Islet precursor cell (in vitro differentiated cells): ENCODE data around the gene GOLGA8Q.
A peak's percentile ranks its signal among the peaks of the same experiment; 100 is the strongest.
"Not testable (repeated sequence)": the region's sequence is repeated elsewhere in the genome, so short reads cannot be mapped to it uniquely, and the experiment has no call there.

Source experiments
- DNase-seq: peaks from one replicate; pipeline ENCODE4 v3.0.0-alpha.2; 2018

GOLGA8Q gene, protein sequence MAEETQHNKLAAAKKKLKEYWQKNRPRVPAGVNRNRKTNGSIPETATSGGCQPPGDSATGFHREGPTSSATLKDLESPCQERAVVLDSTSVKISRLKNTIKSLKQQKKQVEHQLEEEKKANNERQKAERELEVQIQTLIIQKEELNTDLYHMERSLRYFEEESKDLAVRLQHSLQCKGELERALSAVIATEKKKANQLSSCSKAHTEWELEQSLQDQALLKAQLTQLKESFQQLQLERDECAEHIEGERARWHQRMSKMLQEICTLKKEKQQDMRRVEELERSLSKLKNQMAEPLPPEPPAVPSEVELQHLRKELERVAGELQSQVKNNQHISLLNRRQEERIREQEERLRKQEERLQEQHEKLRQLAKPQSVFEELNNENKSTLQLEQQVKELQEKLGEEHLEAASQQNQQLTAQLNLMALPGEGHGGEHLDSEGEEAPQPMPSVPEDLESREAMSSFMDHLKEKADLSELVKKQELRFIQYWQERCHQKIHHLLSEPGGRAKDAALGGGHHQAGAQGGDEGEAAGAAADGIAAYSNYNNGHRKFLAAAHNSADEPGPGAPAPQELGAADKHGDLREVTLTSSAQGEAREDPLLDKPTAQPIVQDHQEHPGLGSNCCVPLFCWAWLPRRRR

DNA sequence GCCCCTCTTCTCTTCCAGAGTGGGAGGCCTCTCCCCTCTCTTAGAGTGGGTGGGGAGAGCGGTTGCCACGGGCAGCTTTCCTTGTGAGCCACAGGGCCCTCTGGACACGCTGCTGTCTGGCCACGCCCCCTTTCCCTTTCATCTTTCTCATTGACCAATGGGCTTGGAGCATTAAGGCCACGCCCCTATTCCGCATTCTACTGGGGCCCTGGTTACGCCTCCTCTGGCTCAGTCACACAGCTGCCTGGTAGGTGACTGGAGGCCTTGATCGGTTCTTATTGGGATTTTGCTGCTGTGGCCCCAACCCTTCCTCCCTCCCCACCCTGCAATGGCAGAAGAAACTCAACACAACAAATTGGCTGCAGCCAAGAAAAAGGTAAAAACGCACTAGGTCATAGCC lies at the start of gene GOLGA8Q:
TSS of gene GOLGA8Q (plus strand) at position 301 of the 400 bp plus-strand sequence. CDS start at position 329, 28 bp downstream.
- not testable (repeated sequence) for DNase-seq

DNA sequence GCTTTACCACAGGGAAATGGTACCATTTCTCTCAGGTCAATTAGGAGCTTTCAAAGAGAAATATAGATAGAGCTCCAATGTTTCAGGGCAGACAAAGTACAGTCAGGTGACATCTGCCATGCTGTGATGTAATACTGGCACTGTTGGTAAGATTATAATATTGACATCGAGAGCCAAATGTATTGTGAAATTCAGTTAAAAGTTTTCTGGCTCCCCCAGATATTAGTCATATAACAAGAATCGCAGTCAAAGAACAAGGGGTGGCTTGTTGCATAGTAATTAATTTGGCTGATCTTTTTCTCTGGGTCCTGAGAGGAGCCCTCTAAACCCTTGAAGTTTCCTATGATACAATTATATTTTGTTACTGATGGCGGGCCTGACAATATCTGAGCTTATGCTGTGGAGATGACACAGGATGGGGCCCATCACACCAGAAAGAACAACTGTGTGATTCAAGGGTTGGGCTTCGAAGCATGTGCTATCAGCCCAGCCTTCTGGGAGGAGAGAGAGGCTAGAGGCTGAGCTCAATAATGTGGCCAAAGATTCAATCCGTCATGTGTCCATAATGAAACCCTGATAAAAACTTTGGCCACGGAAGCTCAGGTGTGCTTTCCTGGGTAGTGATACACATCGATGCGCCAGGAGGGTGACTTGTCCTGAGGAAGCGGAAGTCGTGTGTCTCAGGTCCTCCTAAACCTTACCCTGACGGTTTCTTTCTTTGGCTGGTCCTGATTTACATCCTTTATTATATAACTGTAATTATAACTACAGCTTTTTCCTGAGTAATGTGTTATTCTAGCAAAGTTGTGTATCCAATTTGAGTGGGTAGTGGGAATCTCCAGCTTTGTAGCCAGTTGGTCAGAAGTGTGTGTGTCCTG lies 48.7 kb upstream of the GOLGA8Q start:
- DNase-seq, result not testable (repeated sequence)

DNA sequence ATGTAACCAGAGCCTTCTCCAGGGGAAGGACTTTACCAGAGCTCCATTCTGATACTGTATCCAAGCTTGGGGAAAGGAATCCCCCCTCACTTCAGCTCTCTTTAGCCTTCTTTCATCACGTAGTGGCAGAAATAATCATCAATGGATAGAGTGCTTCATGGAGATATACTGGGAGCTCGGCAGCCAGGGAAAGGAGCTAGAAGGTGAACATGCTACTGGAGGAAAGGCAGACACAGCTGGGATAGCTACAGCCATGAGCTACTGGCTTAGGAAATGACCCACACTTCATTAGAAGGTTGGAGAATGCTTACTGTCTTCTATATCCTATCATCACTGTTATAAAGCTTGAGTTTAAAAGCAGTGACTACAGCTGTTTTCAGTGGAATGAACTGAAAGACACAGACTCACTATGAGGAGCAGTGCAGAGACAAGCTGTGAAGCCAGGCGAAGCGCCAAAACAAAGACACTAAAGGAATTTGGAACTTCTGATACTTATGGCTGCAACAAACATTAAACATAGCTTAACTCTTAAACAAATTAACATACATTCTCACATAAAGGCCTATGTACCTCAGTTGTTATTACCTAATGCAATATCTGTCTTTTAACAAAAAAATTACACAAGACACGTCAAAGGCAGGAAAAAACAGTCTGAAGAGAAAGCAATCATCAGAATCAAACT lies 47.5 kb upstream of the GOLGA8Q start:
- not testable (repeated sequence) for DNase-seq

DNA sequence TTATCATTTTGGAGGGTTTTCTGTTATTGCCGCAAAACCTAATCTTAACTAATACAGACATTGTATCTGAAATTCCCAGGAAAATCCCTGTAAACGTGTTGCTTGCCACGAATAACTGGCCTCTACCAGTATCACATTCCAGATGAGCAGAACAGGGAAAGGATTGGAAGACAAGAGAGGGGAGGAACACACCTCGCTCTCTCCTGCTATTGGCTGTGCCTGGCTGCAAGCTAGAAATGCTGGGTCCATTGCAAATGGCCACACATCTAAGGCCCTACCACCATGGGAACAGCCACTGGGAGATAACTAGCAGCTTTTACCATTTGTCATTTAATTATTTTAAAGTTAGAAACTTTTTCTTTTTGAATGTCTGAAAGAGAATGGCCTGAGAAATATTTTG lies 37.3 kb upstream of the GOLGA8Q start:
- DNase-seq, result not testable (repeated sequence)

DNA sequence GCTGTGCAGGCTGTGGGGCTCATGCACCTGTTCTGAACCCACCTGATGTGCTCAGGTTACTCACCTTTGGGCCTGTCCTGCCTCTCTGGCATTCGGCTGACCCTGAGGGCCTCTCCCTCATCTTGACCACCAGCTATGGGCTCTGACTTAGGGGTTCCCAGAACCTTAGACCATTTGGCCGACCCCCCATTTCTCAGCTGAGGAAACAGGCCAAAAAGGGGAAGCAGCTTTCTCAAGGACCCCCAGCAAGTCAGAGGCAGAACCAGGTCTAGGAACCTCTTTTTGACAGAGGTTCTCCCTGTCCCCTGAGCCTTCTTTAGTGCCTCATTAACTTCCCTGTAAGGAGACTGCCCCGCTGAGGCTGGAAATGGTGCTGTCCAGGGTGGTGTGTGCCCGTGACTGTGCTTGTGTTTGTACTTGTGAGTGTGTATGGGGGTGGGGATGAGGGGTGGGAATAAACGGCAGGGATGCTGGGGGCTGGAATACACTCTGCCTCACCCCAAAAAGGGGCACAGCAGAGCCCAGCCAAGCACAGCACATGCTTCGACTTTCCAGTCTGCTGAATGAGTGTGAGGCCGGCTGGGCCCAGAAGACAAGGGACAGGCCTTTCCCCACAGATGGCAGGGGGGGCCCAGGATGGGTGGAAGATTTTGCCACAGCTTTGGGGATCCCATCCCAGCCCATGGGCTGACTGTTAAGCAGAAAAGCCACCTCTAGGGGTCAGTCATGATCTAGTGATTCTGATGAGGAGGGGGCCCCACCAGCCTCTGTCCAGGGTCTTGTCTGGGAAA lies 28.2 kb upstream of the GOLGA8Q start:
- DNase-seq, result peak; percentile 21

DNA sequence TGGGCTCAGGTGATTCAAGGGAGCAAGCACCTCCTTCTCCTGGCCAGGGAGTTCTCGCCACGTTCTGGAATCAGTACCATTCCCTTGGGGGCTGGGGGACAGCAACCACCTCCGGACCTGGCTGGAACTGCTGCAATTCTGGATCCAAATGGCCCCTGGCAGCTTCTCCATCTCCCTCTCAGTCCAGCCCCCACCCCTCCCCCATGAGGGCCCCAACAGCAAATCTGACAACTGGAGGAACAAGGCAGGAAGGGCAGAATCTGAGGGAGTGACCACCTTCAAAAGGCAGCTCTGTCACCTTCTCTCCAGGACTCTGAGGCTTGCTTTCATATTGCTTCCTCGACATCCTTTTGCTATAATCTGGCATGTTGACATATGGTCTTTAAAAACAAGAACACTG lies 25.9 kb upstream of the GOLGA8Q start:
- not testable (repeated sequence) for DNase-seq

DNA sequence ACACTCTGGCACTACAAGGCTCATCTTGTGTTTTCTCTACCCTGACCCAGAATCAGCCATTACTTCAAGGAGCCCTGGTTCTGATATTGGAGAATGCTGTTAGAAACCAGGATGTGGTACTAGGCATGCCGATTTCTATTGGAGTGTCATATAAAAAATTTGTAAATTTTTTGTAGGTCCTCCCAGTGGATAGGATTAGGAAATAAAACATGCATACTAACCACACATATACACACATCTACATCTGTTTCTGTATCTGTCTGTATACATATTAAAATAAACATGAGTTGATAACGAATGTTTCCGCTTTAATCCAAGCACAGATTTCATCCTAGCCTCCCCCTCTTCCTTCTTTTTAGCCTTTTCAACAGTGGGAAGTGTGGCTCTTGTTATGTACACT lies 22.8 kb upstream of the GOLGA8Q start:
- DNase-seq, result not testable (repeated sequence)

DNA sequence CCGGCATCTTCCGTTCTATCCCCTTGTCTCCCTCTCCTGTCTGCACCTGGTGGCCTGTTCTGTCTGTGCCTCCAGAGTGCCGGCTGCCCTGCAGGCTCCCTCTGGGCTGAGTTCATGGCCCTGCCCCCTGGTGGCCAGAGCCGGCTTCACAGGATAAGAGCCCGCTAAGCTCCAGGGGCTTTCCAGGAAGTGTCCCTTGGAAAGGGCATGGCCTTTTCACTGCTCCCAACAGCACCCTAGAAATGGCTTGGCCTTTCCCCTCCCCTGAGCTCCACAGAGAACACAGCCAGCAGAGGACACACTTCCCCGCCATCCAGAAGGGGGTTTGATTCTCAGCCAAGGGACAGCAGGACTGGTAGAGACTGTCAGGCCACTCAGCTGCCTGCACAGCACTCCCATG lies 15.1 kb downstream of the GOLGA8Q start:
- DNase-seq, result peak; percentile 51

DNA sequence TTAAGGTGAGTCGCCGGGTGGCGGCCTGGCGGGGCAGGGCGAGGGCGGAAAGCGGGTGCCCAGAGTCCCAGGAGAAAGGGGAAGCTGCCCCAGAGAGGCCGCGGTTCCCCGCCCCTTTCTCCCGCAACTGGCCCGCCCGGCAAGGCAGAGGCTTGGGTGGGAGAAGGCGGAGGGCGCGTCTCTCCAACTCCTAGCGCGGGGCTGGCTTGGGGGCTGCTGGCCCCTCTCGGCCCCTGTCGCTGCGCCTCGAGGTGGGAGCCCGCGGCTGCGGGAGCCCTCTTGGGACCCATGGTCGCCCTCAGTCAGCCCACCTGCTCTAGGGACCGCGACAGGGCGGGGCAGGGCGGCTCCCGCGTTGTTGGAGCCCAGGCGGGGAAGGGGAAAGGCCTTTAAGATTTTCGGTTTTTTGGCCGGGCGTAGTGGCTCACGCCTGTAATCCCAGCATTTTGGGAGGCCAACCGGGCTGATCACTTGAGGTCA lies 21.2 kb downstream of the GOLGA8Q start:
- not testable (repeated sequence) for DNase-seq

DNA sequence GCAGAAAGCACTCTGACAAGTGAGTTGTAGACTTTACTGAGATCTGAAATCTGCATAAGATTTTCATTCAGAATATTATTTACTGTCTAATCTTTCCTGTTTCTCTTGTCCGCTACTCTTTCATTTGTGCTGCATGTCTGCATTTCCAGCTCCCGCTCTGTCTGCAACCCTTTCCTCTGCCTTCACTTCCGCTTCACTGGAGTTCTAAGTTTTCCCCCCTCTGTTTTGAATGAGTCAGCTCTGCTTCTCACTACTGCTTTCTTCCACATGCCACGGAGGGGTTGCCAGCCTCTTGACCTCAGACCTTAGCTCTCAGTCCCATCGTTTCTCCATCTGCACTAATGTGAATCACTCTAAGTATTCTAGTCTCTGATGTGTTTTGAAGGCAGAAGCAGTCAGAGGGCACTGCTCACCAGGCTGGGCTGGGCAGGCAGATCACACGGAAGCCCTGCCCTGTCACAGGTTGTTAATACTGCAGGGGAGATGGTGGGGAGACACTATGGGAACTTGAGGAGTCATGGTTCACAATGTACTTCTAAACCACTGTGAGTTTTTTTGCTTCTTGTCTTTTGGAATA lies 27.6 kb downstream of the GOLGA8Q start:
- not testable (repeated sequence) for DNase-seq

DNA sequence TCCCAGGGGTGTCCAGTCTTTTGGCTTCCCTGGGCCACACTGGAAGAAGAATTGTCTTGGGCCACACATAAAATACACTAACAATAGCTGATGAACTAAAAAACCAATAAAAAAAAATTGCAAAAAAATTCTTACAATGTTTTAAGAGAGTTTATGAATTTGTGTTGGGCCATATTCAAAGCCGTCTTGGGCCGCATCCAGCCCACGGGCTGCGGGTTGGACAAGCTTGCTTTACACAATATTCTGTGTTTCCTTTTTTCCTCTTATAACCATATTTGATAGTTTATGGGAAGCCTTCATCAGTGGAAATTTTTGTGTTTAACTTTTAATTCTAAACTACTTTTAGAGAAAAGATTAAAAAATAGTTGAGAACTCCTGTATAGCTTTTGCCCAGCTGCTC lies 28.9 kb downstream of the GOLGA8Q start:
- DNase-seq, result not testable (repeated sequence)

DNA sequence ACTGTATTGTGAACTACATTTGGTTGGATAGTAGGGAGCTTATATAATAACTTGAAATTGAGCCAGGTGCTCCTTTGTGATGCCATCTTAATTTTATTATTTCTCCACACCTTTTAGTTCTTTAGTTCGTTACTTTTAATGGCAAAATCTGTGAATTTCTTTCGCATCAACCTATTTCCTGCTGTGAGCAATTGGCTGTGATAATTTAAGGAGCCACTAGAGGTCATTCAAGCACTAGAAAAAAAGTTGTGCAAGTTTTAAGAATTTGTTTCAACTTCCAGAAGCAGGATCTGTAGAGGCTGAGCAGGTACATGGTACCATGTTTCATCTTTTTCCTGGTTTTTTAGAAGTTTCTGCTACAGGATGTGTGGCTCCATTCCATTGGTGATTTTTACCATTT lies 47.1 kb downstream of the GOLGA8Q start:
- not testable (repeated sequence) for DNase-seq

DNA sequence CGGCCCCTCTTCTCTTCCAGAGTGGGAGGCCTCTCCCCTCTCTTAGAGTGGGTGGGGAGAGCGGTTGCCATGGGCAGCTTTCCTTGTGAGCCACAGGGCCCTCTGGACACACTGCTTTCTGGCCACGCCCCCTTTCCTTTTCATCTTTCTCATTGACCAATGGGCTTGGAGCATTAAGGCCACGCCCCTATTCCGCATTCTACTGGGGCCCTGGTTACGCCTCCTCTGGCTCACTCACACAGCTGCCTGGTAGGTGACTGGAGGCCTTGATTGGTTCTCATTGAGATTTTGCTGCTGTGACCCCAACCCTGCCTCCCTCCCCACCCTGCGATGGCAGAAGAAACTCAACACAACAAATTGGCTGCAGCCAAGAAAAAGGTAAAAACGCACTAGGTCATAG lies 51.9 kb downstream of the GOLGA8Q start, which contains the start of gene GOLGA8H:
TSS of gene GOLGA8H (plus strand) at position 233 of the 400 bp plus-strand sequence. CDS start at position 331, 98 bp downstream.
- DNase-seq, result not testable (repeated sequence)
